T-helper 1 cell treated with Interleukin-12 subunit alpha and Interleukin-12 subunit beta and Interleukin-4 antibody, amounts not matched to agents 30 ng/mL and 1 ng/mL, for 36 hours (primary cell): ENCODE data around the gene BNC2. TPM values are rescaled to one million over a fixed set of nuclear protein-coding genes. Genes with fewer than 3 reads are reported as not detected.
"Not testable (repeated sequence)": the region's sequence is repeated elsewhere in the genome, so short reads cannot be mapped to it uniquely, and the experiment has no call there.

Source experiments
- intact Hi-C: fragments of 100-400 bp; cut with micrococcal nuclease; formaldehyde crosslinking; loops from one replicate; pipeline ENCODE4 v1.15.1; 2024
- total RNA-seq: library from RNA; stranded (reverse); gene quantifications from 2 replicates; pipeline ENCODE4 v1.2.3, GENCODE V29; 2022

BNC2 gene
- total RNA-seq, 1 donor from 2014 or later: not detected

- intact Hi-C loops: no loop called here
Observed at GRCh38 chr9:16516891-16517290, 353.6 kb downstream of the BNC2 start.

GRCh38 chr9:16515879-16516301, 354.6 kb downstream of the BNC2 start:
- intact Hi-C loops: no loop called here

GRCh38 chr9:16515207-16515606, 355.3 kb downstream of the BNC2 start:
- intact Hi-C loops: no loop called here

GRCh38 chr9:16514131-16514530, 356.3 kb downstream of the BNC2 start:
- intact Hi-C loops: no loop called here

GRCh38 chr9:16512281-16512680, 358.2 kb downstream of the BNC2 start:
- intact Hi-C loops: no loop called here

- intact Hi-C loops: no loop called here
Observed at GRCh38 chr9:16510482-16510881, 360.0 kb downstream of the BNC2 start.

- intact Hi-C loops: no loop called here
Observed at GRCh38 chr9:16509997-16510396, 360.5 kb downstream of the BNC2 start.

GRCh38 chr9:16505199-16505598, 365.3 kb downstream of the BNC2 start:
- intact Hi-C loops: no loop called here

- intact Hi-C loops: no loop called here
Observed at GRCh38 chr9:16501726-16502125, 368.7 kb downstream of the BNC2 start.

GRCh38 chr9:16501141-16501540, 369.3 kb downstream of the BNC2 start:
- intact Hi-C loops: no loop called here

- intact Hi-C loops: no loop called here
Observed at GRCh38 chr9:16500386-16500785, 370.1 kb downstream of the BNC2 start.

- intact Hi-C loops: no loop called here
Observed at GRCh38 chr9:16499892-16500291, 370.6 kb downstream of the BNC2 start.

GRCh38 chr9:16496908-16497307, 373.6 kb downstream of the BNC2 start:
- intact Hi-C loops: no loop called here

GRCh38 chr9:16487915-16488314, 382.6 kb downstream of the BNC2 start:
- intact Hi-C loops: no loop called here

GRCh38 chr9:16485575-16486321, 384.7 kb downstream of the BNC2 start:
- intact Hi-C loops: no loop called here

- intact Hi-C loops: no loop called here
Observed at GRCh38 chr9:16485160-16485559, 385.3 kb downstream of the BNC2 start.

GRCh38 chr9:16484744-16485143, 385.7 kb downstream of the BNC2 start:
- intact Hi-C loops: no loop called here

GRCh38 chr9:16484180-16484579, 386.3 kb downstream of the BNC2 start:
- intact Hi-C loops: no loop called here

- intact Hi-C loops: no loop called here
Observed at GRCh38 chr9:16482764-16483163, 387.7 kb downstream of the BNC2 start.

GRCh38 chr9:16480584-16480983, 389.9 kb downstream of the BNC2 start:
- intact Hi-C loops: not testable (repeated sequence)

GRCh38 chr9:16475996-16476395, 394.5 kb downstream of the BNC2 start:
- intact Hi-C loops: no loop called here

- intact Hi-C loops: no loop called here
Observed at GRCh38 chr9:16475257-16475656, 395.2 kb downstream of the BNC2 start.

- intact Hi-C loops: no loop called here
Observed at GRCh38 chr9:16469184-16469583, 401.3 kb downstream of the BNC2 start.

- intact Hi-C loops: no loop called here
Observed at GRCh38 chr9:16461851-16462250, 408.6 kb downstream of the BNC2 start.
